ENCODE results near the gene DYNLRB1. TPM values are rescaled to one million over a fixed set of nuclear protein-coding genes. Genes with fewer than 3 reads are reported as not detected.

The DYNLRB1 gene
- total and polyA plus RNA-seq, 10 of the 15 experiments (the other 5 are each of a cell fraction or from before 2014, with no cell fraction given), result 87.9 to 313 (median 153) TPM

- H3K4me2 ChIP-seq (ENCODE audit: control insufficient read depth, insufficient read depth), result no peak overlapping the region
- DNase-seq (ENCODE audit: low read depth, low spot score) (no peak), ATAC-seq (no peak), FAIRE-seq (no peak)
- BruUV-seq (replicated peaks), result no TSS peak
- H3K4me3 ChIP-seq, result no peak overlapping the region
- WGBS (ENCODE audit: insufficient coverage, insufficient replicate concordance, low lambda C conversion rate, missing lambda C conversion rate), result 76% methylated on average over 5 of the region's 5 CpGs
- in situ Hi-C loops (cut with MboI), result no loop called here
- H3K4me1 ChIP-seq (ENCODE audit: control insufficient read depth, insufficient read depth, low read length), result no peaks in the 10 kb centered on the region
- H3K9me3 ChIP-seq (replicated peaks; ENCODE audit: control insufficient read depth, insufficient read depth, low read length), result no peaks in the 10 kb centered on the region
- H3K27ac ChIP-seq (ENCODE audit: control insufficient read depth, insufficient read depth), result no peak overlapping the region
- no peak overlapping the region for H2AFZ ChIP-seq (ENCODE audit: control insufficient read depth, low read depth, low read length)
- H3K36me3 ChIP-seq (ENCODE audit: control insufficient read depth in 2 of 2, insufficient read depth in 2 of 2, low read length in 1 of 2), result peaks cover 25 to 35% of the 10 kb centered on the region in 2 experiments
- H4K20me1 ChIP-seq (ENCODE audit: control insufficient read depth, insufficient read depth), result no peaks in the 10 kb centered on the region
- ChIA-PET SMC1A (ENCODE audit: uncharacterized antibody, unreplicated experiment) (interaction anchor here (1.1 to 2.3 kb wide), 6 partner anchors 10 to 246 kb away, joined by 3 to 6 read pairs (median 3); no protein-coding TSS in a partner anchor), POLR2A (no interaction called here), CTCF (interaction anchor here (0.6 to 3.3 kb wide), 8 partner anchors 9 to 239 kb away, joined by 3 to 15 read pairs (median 3); partner anchors contain the start of gene DYNLRB1), RAD21 (ENCODE audit: unreplicated experiment) (interaction anchor here (1.4 to 2.6 kb wide), 3 partner anchors 178 to 240 kb away, joined by 4 to 9 read pairs (median 5); no protein-coding TSS in a partner anchor)
- H3K79me2 ChIP-seq (ENCODE audit: control insufficient read depth, insufficient read depth, low read length), result no peaks in the 10 kb centered on the region; the same call in 1 of the 2 replicates
- intact Hi-C loops (cut with micrococcal nuclease; ENCODE audit: unreplicated experiment), result no loop called here
- H3K9ac ChIP-seq (ENCODE audit: control insufficient read depth, insufficient read depth, low read length), result no peak overlapping the region
- H3K27me3 ChIP-seq (replicated peaks in 1 of 2; ENCODE audit: control insufficient read depth in 2 of 2, insufficient read depth in 2 of 2, low read length in 1 of 2), result no peaks in the 10 kb centered on the region
- TF ChIP-seq ZSCAN29 (IDR thresholded peaks at IDR 0.05) (no peak), EP300 (IDR thresholded peaks at IDR 0.05; ENCODE audit: borderline replicate concordance in 1 of 2, control insufficient read depth in 1 of 2, low read depth in 2 of 2, low read length in 2 of 2) (no peak), SMAD5 (IDR thresholded peaks at IDR 0.05; ENCODE audit: low read depth) (no peak), RELB (IDR thresholded peaks at IDR 0.05; ENCODE audit: low read depth) (no peak), IRF5 (IDR thresholded peaks at IDR 0.05; ENCODE audit: borderline replicate concordance) (no peak), FOXK2 (IDR thresholded peaks at IDR 0.05) (no peak), ZNF274 (IDR thresholded peaks at IDR 0.05; ENCODE audit: insufficient read depth, insufficient read length) (no peak), TARDBP (IDR thresholded peaks at IDR 0.05; ENCODE audit: borderline replicate concordance) (no peak), BACH1 (IDR thresholded peaks at IDR 0.05; ENCODE audit: borderline replicate concordance) (no peak), NR2C1 (IDR thresholded peaks at IDR 0.05) (no peak), HDAC2 (IDR thresholded peaks at IDR 0.05) (no peak), BRCA1 (IDR thresholded peaks at IDR 0.05; ENCODE audit: low read depth, low read length) (no peak)
- TF ChIP-seq, protein P1, sequence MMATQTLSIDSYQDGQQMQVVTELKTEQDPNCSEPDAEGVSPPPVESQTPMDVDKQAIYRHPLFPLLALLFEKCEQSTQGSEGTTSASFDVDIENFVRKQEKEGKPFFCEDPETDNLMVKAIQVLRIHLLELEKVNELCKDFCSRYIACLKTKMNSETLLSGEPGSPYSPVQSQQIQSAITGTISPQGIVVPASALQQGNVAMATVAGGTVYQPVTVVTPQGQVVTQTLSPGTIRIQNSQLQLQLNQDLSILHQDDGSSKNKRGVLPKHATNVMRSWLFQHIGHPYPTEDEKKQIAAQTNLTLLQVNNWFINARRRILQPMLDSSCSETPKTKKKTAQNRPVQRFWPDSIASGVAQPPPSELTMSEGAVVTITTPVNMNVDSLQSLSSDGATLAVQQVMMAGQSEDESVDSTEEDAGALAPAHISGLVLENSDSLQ (IDR thresholded peaks at IDR 0.05), result no peak
- TF ChIP-seq, protein P2, sequence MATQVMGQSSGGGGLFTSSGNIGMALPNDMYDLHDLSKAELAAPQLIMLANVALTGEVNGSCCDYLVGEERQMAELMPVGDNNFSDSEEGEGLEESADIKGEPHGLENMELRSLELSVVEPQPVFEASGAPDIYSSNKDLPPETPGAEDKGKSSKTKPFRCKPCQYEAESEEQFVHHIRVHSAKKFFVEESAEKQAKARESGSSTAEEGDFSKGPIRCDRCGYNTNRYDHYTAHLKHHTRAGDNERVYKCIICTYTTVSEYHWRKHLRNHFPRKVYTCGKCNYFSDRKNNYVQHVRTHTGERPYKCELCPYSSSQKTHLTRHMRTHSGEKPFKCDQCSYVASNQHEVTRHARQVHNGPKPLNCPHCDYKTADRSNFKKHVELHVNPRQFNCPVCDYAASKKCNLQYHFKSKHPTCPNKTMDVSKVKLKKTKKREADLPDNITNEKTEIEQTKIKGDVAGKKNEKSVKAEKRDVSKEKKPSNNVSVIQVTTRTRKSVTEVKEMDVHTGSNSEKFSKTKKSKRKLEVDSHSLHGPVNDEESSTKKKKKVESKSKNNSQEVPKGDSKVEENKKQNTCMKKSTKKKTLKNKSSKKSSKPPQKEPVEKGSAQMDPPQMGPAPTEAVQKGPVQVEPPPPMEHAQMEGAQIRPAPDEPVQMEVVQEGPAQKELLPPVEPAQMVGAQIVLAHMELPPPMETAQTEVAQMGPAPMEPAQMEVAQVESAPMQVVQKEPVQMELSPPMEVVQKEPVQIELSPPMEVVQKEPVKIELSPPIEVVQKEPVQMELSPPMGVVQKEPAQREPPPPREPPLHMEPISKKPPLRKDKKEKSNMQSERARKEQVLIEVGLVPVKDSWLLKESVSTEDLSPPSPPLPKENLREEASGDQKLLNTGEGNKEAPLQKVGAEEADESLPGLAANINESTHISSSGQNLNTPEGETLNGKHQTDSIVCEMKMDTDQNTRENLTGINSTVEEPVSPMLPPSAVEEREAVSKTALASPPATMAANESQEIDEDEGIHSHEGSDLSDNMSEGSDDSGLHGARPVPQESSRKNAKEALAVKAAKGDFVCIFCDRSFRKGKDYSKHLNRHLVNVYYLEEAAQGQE (IDR thresholded peaks at IDR 0.05; ENCODE audit: low read depth, low read length), result no peak
- TF ChIP-seq, protein P3, sequence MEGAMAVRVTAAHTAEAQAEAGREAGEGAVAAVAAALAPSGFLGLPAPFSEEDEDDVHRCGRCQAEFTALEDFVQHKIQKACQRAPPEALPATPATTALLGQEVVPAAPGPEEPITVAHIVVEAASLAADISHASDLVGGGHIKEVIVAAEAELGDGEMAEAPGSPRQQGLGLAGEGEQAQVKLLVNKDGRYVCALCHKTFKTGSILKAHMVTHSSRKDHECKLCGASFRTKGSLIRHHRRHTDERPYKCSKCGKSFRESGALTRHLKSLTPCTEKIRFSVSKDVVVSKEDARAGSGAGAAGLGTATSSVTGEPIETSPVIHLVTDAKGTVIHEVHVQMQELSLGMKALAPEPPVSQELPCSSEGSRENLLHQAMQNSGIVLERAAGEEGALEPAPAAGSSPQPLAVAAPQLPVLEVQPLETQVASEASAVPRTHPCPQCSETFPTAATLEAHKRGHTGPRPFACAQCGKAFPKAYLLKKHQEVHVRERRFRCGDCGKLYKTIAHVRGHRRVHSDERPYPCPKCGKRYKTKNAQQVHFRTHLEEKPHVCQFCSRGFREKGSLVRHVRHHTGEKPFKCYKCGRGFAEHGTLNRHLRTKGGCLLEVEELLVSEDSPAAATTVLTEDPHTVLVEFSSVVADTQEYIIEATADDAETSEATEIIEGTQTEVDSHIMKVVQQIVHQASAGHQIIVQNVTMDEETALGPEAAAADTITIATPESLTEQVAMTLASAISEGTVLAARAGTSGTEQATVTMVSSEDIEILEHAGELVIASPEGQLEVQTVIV (IDR thresholded peaks at IDR 0.05; ENCODE audit: borderline replicate concordance, partially characterized antibody), result no peak
These were observed 14.1 kb downstream of the DYNLRB1 start for GRCh38 chr20:34530342-34530741.
